K562 (cell line): ENCODE results near the gene TLE7. TPM values are rescaled to one million over a fixed set of nuclear protein-coding genes. Genes with fewer than 3 reads are reported as not detected.
A peak's percentile ranks its signal among the peaks of the same experiment; 100 is the strongest.

Experiments used
- CSDE1 ChIP-seq, 2 experiments: fragments of 450-650 bp; IDR thresholded peaks; 2 replicates each; pipeline ENCODE4 v1.6.1; 2016; ENCODE audit warnings: mild to moderate bottlenecking in 1 of 2
- E2F3 ChIP-seq: fragments of 250-450 bp; sonication (Bioruptor Pico); IDR thresholded peaks from 2 replicates; pipeline ENCODE4 v1.4.0; 2020; ENCODE audit warnings: mild to moderate bottlenecking
- ESRRA ChIP-seq: fragments of 450-650 bp; IDR thresholded peaks from 2 replicates; pipeline ENCODE4 v1.6.1; 2014; ENCODE audit warnings: low read depth, mild to moderate bottlenecking, moderate library complexity, borderline replicate concordance
- FOXM1 ChIP-seq, 2 experiments: fragments of 450-650 bp in 1 of 2; sonication (generic) in 1 of 2; formaldehyde crosslinking in 1 of 2; IDR thresholded peaks; 2 replicates each; pipeline versions ENCODE4 v1.6.1 to v1.9.0; 2017 to 2022; ENCODE audit warnings: low read depth in 2 of 2, mild to moderate bottlenecking in 2 of 2, missing genetic modification reagents in 1 of 2, moderate library complexity in 1 of 2
- IRF2 ChIP-seq: sonication (generic); formaldehyde crosslinking; IDR thresholded peaks from 2 replicates; pipeline ENCODE4 v1.8.1; 2022; ENCODE audit warnings: mild to moderate bottlenecking, missing genetic modification reagents
- MLLT1 ChIP-seq, 2 experiments: fragments of 450-650 bp; IDR thresholded peaks; 2 replicates each; pipeline ENCODE4 v1.6.1; 2016
- NONO ChIP-seq, 2 experiments: fragments of 200-400 bp in 1 of 2; fragments of 450-650 bp in 1 of 2; formaldehyde crosslinking in 1 of 2; IDR thresholded peaks; 2 replicates each; pipeline ENCODE4 v1.6.1; 2017; ENCODE audit warnings: low read depth in 2 of 2, mild to moderate bottlenecking in 2 of 2, moderate library complexity in 2 of 2, low read length in 1 of 2
- POLR2AphosphoS5 ChIP-seq: IDR thresholded peaks from 2 replicates; pipeline ENCODE4 v1.6.1; 2011; ENCODE audit warnings: mild to moderate bottlenecking, low read depth, low read length, moderate library complexity; ENCODE audit not compliant: control insufficient read depth, insufficient read depth
- PTRF ChIP-seq: fragments of 450-650 bp; IDR thresholded peaks from 2 replicates; pipeline ENCODE4 v1.6.1; 2016; ENCODE audit warnings: mild to moderate bottlenecking, missing genetic modification characterization, missing compliant biosample characterization
- RBBP5 ChIP-seq: fragments of 200-600 bp; sonication (generic); IDR thresholded peaks from 2 replicates; pipeline ENCODE4 v1.6.1; 2012; ENCODE audit warnings: borderline replicate concordance, mild to moderate bottlenecking, low read length, control low read depth, inconsistent platforms; ENCODE audit not compliant: insufficient read depth, poor library complexity, severe bottlenecking
- RERE ChIP-seq: sonication (generic); formaldehyde crosslinking; IDR thresholded peaks from 2 replicates; pipeline ENCODE4 v1.8.0; 2023; ENCODE audit warnings: missing genetic modification reagents, mild to moderate bottlenecking, borderline replicate concordance
- SREBF2 ChIP-seq: sonication (generic); formaldehyde crosslinking; IDR thresholded peaks from 2 replicates; pipeline ENCODE4 v1.4.0; 2020; ENCODE audit warnings: mild to moderate bottlenecking, missing genetic modification reagents
- SUPT5H ChIP-seq: fragments of 450-650 bp; IDR thresholded peaks from 2 replicates; pipeline ENCODE4 v1.6.1; 2016
- TEAD1 ChIP-seq, 2 experiments: fragments of 450-650 bp in 1 of 2; sonication (generic) in 1 of 2; formaldehyde crosslinking; IDR thresholded peaks; 2 replicates each; pipeline versions ENCODE4 v1.4.0 to v1.8.0; 2020 to 2022; ENCODE audit warnings: mild to moderate bottlenecking in 2 of 2, missing genetic modification reagents in 1 of 2
- ZBTB9 ChIP-seq: fragments of 450-650 bp; formaldehyde crosslinking; IDR thresholded peaks from 2 replicates; pipeline ENCODE4 v1.4.0; 2020; ENCODE audit warnings: mild to moderate bottlenecking, moderate library complexity
- polyA plus RNA-seq, 8 experiments: library from polyadenylated mRNA; depleted of rRNA in 4 of 8; stranded (reverse) in 5 of 8; unstranded in 3 of 8; fragments of >200 nt; fragmentation: Nextera tagmentation in 2 of 8; fragmentation: Illumina TruSeq in 1 of 8; extraction: Ambion mirVana in 2 of 8; extraction: Trizol in 1 of 8; gene quantifications; 2 replicates each; pipeline versions ENCODE4 v1.2.1 to v1.2.3, GENCODE V29; 2011 to 2014; ENCODE audit warnings: inconsistent platforms in 1 of 8, missing spikeins in 1 of 8
- total RNA-seq, 7 experiments: library from RNA; depleted of rRNA in 6 of 7; stranded (reverse); fragments of >200 nt in 6 of 7; fragmentation: Illumina TruSeq in 2 of 7; extraction: Trizol in 2 of 7; gene quantifications; 2 replicates each; pipeline versions ENCODE4 v1.2.1 to v1.2.3, GENCODE V29; 2011 to 2021; ENCODE audit warnings: low replicate concordance in 1 of 7

The TLE7 gene
- total and polyA plus RNA-seq, 9 of the 15 experiments (the other 6 are each of a cell fraction or from before 2014, with no cell fraction given) = not detected

- TF ChIP-seq RERE (CRISPR knock-in tag) (no peak), IRF2 (CRISPR knock-in tag) (peak; percentile 65; the same call in 1 of the 2 replicates), NONO (IDR thresholded peaks at IDR 0.05; ENCODE audit: low read depth in 2 of 2, low read length in 1 of 2) (peak; percentile 59 to 85; a peak in 3 of 4 replicates), RBBP5 (peak; percentile 96), SREBF2 (CRISPR knock-in tag) (no peak), E2F3 (CRISPR knock-in tag) (peak; percentile 34; the same call in 1 of the 2 replicates), CSDE1 (IDR thresholded peaks at IDR 0.05) (peak in 1 of 2 experiments; percentile 25; a peak in 1 of 4 replicates), SUPT5H (peak; percentile 95), FOXM1 (IDR thresholded peaks at IDR 0.05; ENCODE audit: low read depth) (no peak), FOXM1 (CRISPR knock-in tag; IDR thresholded peaks at IDR 0.05; ENCODE audit: low read depth) (0 out of 2 replicates have a peak, but pooled peaks have one; percentile 16), TEAD1 (CRISPR knock-in tag; IDR thresholded peaks at IDR 0.05) (peak in 1 of 2 experiments; percentile 72; a peak in 2 of 4 replicates), POLR2AphosphoS5 (peak; percentile 84), MLLT1 (IDR thresholded peaks at IDR 0.05) (peak in 1 of 2 experiments; percentile 73; a peak in 1 of 4 replicates), PTRF (no peak), ESRRA (peak; percentile 85), ZBTB9 (CRISPR knock-in tag) (0 out of 2 replicates have a peak, but pooled peaks have one; percentile 76)
Measured at GRCh38 chr16:71461686-71462648, 20.1 kb upstream of the TLE7 start, which contains the start of gene ZNF23 (continued).
